HL-60 (cell line): Measurements from ENCODE around the gene ITIH6.

Experiments used
- DNase-seq, 2 experiments: peaks; one replicate each; pipeline ENCODE4 v3.0.0-alpha.2; 2010 to 2020; ENCODE audit warnings: low read depth in 1 of 2, low spot score in 1 of 2
- H3K27ac ChIP-seq: fragments of 250-450 bp; sonication (Bioruptor Pico); replicated peaks from 2 replicates; pipeline ENCODE4 v1.5.1; 2020; ENCODE audit warnings: mild to moderate bottlenecking, moderate library complexity
- H3K27me3 ChIP-seq: fragments of 250-450 bp; sonication (Bioruptor Pico); 2 replicates; pipeline ENCODE4 v1.5.1; 2021; ENCODE audit warnings: mild to moderate bottlenecking, moderate library complexity; ENCODE audit not compliant: insufficient read depth, poor library complexity, severe bottlenecking
- H3K4me3 ChIP-seq: replicated peaks from 2 replicates; pipeline ENCODE4 v1.5.1; 2011; ENCODE audit warnings: mild to moderate bottlenecking, control low read depth, low read length; ENCODE audit not compliant: insufficient read depth
- CTCF ChIP-seq: IDR thresholded peaks from one replicate; pipeline ENCODE4 v1.5.1; 2011; ENCODE audit warnings: low read length, control low read depth, inconsistent platforms; ENCODE audit not compliant: insufficient read depth
- GABPA ChIP-seq: IDR thresholded peaks from 2 replicates; pipeline ENCODE4 v1.6.1; 2012; ENCODE audit warnings: low read depth
- POLR2AphosphoS5 ChIP-seq: IDR thresholded peaks from 2 replicates; pipeline ENCODE4 v1.6.1; 2012; ENCODE audit warnings: low read depth
- REST ChIP-seq: IDR thresholded peaks from 2 replicates; pipeline ENCODE4 v1.6.1; 2012; ENCODE audit warnings: low read depth; ENCODE audit not compliant: insufficient replicate concordance
- SPI1 ChIP-seq: IDR thresholded peaks from 2 replicates; pipeline ENCODE4 v1.6.1; 2012; ENCODE audit warnings: low read depth, mild to moderate bottlenecking, borderline replicate concordance

ITIH6 gene

GRCh38 chrX:54754854-54755253 lies 43.2 kb downstream of the ITIH6 start:
- DNase-seq = no peak
- TF ChIP-seq POLR2AphosphoS5 (no peak), REST (no peak), SPI1 (no peak), GABPA (no peak), CTCF (no peak)
- H3K27ac ChIP-seq = no peak overlapping the region
- H3K27me3 ChIP-seq = no peaks in the 10 kb centered on the region
- H3K4me3 ChIP-seq = no peak overlapping the region

- no peak for TF ChIP-seq POLR2AphosphoS5
- TF ChIP-seq SPI1 = no peak
- no peak for TF ChIP-seq GABPA
- no peak for TF ChIP-seq CTCF
- TF ChIP-seq REST = no peak
- H3K27ac ChIP-seq = no peak overlapping the region
- H3K27me3 ChIP-seq = no peaks in the 10 kb centered on the region
- no peak for DNase-seq
- H3K4me3 ChIP-seq = no peak overlapping the region
Observed at GRCh38 chrX:54748626-54749025, 49.4 kb downstream of the ITIH6 start.

GRCh38 chrX:54747733-54748393 lies 50.2 kb downstream of the ITIH6 start:
- no peak for TF ChIP-seq POLR2AphosphoS5
- TF ChIP-seq REST = no peak
- no peak for TF ChIP-seq CTCF
- TF ChIP-seq SPI1 = no peak
- TF ChIP-seq GABPA = no peak
- H3K4me3 ChIP-seq = no peak overlapping the region
- no peaks in the 10 kb centered on the region for H3K27me3 ChIP-seq
- no peak overlapping the region for H3K27ac ChIP-seq
- no peak for DNase-seq
